Neural progenitor cell (in vitro differentiated cells): Measurements from ENCODE around the gene UCHL5. TPM values are rescaled to one million over a fixed set of nuclear protein-coding genes. Genes with fewer than 3 reads are reported as not detected.

ENCODE experiments used
- DNase-seq: peaks from one replicate; pipeline ENCODE4 v3.0.0-alpha.2; 2016; ENCODE audit warnings: low spot score
- H2AFZ ChIP-seq: fragments of 200-600 bp; sonication (generic); replicated peaks from 2 replicates; pipeline ENCODE4 v1.6.1; 2016; ENCODE audit warnings: antibody characterized with exemption
- H3F3A ChIP-seq: fragments of 200-600 bp; sonication (generic); 2 replicates; pipeline ENCODE4 v1.6.1; 2016; ENCODE audit warnings: antibody characterized with exemption, low read depth
- H3K27ac ChIP-seq: fragments of 200-600 bp; sonication (generic); 2 replicates; pipeline ENCODE4 v1.5.1; 2016; ENCODE audit warnings: mild to moderate bottlenecking
- H3K27me3 ChIP-seq: fragments of 200-600 bp; sonication (generic); 2 replicates; pipeline ENCODE4 v1.6.1; 2016; ENCODE audit warnings: mild to moderate bottlenecking, moderate library complexity
- H3K36me3 ChIP-seq: fragments of 200-600 bp; sonication (generic); 2 replicates; pipeline ENCODE4 v1.5.1; 2016
- H3K4me1 ChIP-seq: fragments of 200-600 bp; sonication (generic); 2 replicates; pipeline ENCODE4 v1.6.1; 2016; ENCODE audit warnings: mixed run types
- H3K4me2 ChIP-seq: fragments of 200-600 bp; sonication (generic); 2 replicates; pipeline ENCODE4 v1.6.1; 2016
- H3K4me3 ChIP-seq: fragments of 200-600 bp; sonication (generic); 2 replicates; pipeline ENCODE4 v1.5.1; 2016
- H3K79me2 ChIP-seq: fragments of 200-600 bp; sonication (generic); 2 replicates; pipeline ENCODE4 v1.6.1; 2016; ENCODE audit warnings: low read depth
- H3K9ac ChIP-seq: fragments of 200-600 bp; sonication (generic); 2 replicates; pipeline ENCODE4 v1.6.1; 2016
- H3K9me3 ChIP-seq: fragments of 200-600 bp; sonication (generic); 2 replicates; pipeline ENCODE4 v1.5.1; 2016; ENCODE audit warnings: low read depth
- H4K20me1 ChIP-seq: fragments of 200-600 bp; sonication (generic); 2 replicates; pipeline ENCODE4 v1.6.1; 2016; ENCODE audit warnings: low read depth
- H3K27ac Mint-ChIP-seq: 3 replicates; pipeline ENCODE4 v1.8.0; 2021; ENCODE audit warnings: mixed read lengths
- H3K27me3 Mint-ChIP-seq: 2 replicates; pipeline ENCODE4 v1.8.0; 2022; ENCODE audit warnings: low read depth, mild to moderate bottlenecking, inconsistent platforms, moderate library complexity, mixed read lengths; ENCODE audit not compliant: insufficient read depth
- H3K36me3 Mint-ChIP-seq: 3 replicates; pipeline ENCODE4 v1.8.0; 2021; ENCODE audit warnings: mixed read lengths
- H3K4me1 Mint-ChIP-seq: 3 replicates; pipeline ENCODE4 v1.8.0; 2021; ENCODE audit warnings: mixed read lengths
- H3K4me3 Mint-ChIP-seq: 3 replicates; pipeline ENCODE4 v1.8.0; 2021; ENCODE audit warnings: mild to moderate bottlenecking, moderate library complexity, mixed read lengths
- H3K9me3 Mint-ChIP-seq: 3 replicates; pipeline ENCODE4 v1.8.0; 2020; ENCODE audit warnings: mixed read lengths
- EZH2 ChIP-seq: fragments of 200-600 bp; sonication (generic); IDR thresholded peaks from 2 replicates; pipeline ENCODE4 v1.6.1; 2017; ENCODE audit warnings: antibody characterized with exemption, mild to moderate bottlenecking, moderate library complexity
- EZH2phosphoT487 ChIP-seq: fragments of 200-600 bp; sonication (generic); IDR thresholded peaks from 2 replicates; pipeline ENCODE4 v1.6.1; 2017; ENCODE audit warnings: antibody characterized with exemption
- total RNA-seq: library from RNA; depleted of rRNA; stranded (reverse); fragments of >200 nt; gene quantifications from 2 replicates; pipeline ENCODE4 v1.2.3, GENCODE V29; 2015; ENCODE audit warnings: low replicate concordance
- TF ChIP-seq, protein P1 (sequence below): fragments of 200-600 bp; sonication (generic); IDR thresholded peaks from 2 replicates; pipeline ENCODE4 v1.5.1; 2017; ENCODE audit warnings: antibody characterized with exemption, mild to moderate bottlenecking

Gene UCHL5
- total RNA-seq, 1 donor from 2014 or later: 49.4 TPM

DNA sequence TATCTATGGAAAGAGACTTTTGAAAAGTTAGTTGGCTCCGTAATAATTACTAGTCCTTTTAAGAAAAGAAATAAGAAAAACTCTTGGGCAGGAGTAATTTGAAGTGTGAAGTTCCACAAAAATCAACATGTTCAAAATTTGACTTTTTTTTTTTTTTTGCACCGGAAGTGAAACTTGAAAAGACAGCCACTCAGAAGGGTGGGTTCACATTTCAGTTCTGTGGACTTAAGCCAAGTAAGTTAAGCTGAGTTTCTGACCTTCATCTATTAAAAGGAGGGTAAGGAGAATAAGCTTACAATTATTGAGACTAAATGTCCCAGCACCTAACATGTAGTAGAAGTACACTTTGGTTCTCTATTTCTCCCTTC is 11.2 kb upstream of the UCHL5 start:
- Histone ChIP-seq H3K79me2 (peaks cover 96% of the 10 kb centered on the region), H4K20me1 (peaks cover 62% of the 10 kb centered on the region), H3K36me3 (peaks cover 9% of the 10 kb centered on the region), H3K9me3 (no peaks in the 10 kb centered on the region), H2AFZ (no peak overlapping the region), H3K4me3 (no peak overlapping the region), H3K9ac (no peak overlapping the region), H3K27ac (no peak overlapping the region), H3K4me1 (no peaks in the 10 kb centered on the region), H3K27me3 (no peaks in the 10 kb centered on the region), H3K4me2 (no peak overlapping the region), H3F3A (no peaks in the 10 kb centered on the region)
- Mint-ChIP-seq H3K9me3 (no peaks in the 10 kb centered on the region), H3K27me3 (no peaks in the 10 kb centered on the region), H3K36me3 (peaks cover 20% of the 10 kb centered on the region), H3K4me3 (no peak overlapping the region), H3K4me1 (peaks cover 5% of the 10 kb centered on the region), H3K27ac (no peak overlapping the region)
- TF ChIP-seq EZH2 (no peak), EZH2phosphoT487 (no peak)
- TF ChIP-seq, protein P1, sequence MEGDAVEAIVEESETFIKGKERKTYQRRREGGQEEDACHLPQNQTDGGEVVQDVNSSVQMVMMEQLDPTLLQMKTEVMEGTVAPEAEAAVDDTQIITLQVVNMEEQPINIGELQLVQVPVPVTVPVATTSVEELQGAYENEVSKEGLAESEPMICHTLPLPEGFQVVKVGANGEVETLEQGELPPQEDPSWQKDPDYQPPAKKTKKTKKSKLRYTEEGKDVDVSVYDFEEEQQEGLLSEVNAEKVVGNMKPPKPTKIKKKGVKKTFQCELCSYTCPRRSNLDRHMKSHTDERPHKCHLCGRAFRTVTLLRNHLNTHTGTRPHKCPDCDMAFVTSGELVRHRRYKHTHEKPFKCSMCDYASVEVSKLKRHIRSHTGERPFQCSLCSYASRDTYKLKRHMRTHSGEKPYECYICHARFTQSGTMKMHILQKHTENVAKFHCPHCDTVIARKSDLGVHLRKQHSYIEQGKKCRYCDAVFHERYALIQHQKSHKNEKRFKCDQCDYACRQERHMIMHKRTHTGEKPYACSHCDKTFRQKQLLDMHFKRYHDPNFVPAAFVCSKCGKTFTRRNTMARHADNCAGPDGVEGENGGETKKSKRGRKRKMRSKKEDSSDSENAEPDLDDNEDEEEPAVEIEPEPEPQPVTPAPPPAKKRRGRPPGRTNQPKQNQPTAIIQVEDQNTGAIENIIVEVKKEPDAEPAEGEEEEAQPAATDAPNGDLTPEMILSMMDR: no peak
- DNase-seq: no peak

DNA sequence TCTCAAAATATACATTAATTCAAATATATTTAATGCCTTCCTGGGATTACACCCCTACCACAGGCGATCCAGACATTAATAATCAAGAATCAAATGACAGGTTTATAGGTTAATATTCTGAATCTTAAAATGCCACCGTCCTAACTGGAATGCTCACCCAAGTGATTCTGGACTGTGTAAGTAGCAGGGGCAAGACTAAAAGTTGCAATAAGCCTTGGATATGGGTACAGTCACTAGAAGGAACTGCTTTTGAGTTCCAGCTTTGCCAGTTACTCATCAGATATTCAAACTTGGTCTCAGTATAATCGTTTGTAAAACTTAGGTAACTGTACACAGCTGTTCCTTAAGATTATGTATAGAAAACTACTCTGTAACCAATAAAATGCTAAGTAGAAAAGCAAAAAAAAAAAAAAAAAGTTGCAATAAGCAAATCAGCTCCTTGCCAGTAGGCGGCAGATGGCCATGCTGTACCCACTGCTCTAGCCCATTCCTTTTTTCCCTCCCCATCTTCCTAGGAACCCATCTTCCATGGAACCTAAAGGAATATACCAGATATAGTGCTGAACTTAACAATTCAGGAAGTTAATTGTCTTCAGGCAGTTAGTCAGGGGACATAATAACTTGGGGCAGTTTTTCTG is 10.7 kb upstream of the UCHL5 start:
- no peak overlapping the region for H3K4me3 ChIP-seq
- H3K27ac ChIP-seq: no peak overlapping the region
- H3K4me2 ChIP-seq: no peak overlapping the region
- no peaks in the 10 kb centered on the region for H3K27me3 ChIP-seq
- Mint-ChIP-seq H3K36me3 (peaks cover 20% of the 10 kb centered on the region), H3K9me3 (no peaks in the 10 kb centered on the region), H3K27ac (no peak overlapping the region), H3K4me1 (peaks cover 5% of the 10 kb centered on the region), H3K27me3 (no peaks in the 10 kb centered on the region), H3K4me3 (no peak overlapping the region)
- H2AFZ ChIP-seq: no peak overlapping the region
- H3K79me2 ChIP-seq: peaks cover 96% of the 10 kb centered on the region
- no peak for TF ChIP-seq EZH2
- TF ChIP-seq, protein P1: peak; percentile 61
- H4K20me1 ChIP-seq: peaks cover 67% of the 10 kb centered on the region
- H3K36me3 ChIP-seq: peaks cover 9% of the 10 kb centered on the region
- H3K9ac ChIP-seq: no peak overlapping the region
- no peaks in the 10 kb centered on the region for H3F3A ChIP-seq
- no peaks in the 10 kb centered on the region for H3K9me3 ChIP-seq
- no peaks in the 10 kb centered on the region for H3K4me1 ChIP-seq
- peak; percentile 44 for DNase-seq

DNA sequence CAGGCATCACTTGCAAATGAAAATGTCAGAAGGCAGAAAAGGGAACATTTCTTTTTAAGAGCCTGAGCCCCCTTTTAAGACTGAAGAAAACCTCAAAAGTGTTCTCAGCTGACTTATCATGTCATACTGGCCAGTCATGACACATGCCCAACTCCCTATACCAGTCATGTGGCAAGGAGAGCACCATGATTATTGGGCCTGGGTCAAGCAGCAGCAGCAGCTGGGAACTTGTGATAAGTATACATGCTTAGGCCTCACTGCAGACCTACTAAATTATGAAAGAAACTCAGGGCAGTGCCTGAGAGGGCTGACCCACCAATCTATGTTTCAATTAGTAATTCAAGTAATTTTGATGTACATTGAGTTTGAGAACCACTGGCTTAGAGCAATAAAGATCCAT is 8.9 kb upstream of the UCHL5 start:
- Histone ChIP-seq H3K79me2 (peaks cover 98% of the 10 kb centered on the region), H3K4me1 (no peaks in the 10 kb centered on the region), H3K27ac (no peak overlapping the region), H3K27me3 (no peaks in the 10 kb centered on the region), H3K36me3 (peaks cover 6% of the 10 kb centered on the region), H3K4me3 (no peak overlapping the region), H2AFZ (no peak overlapping the region), H3K9ac (no peak overlapping the region), H3F3A (no peaks in the 10 kb centered on the region), H4K20me1 (peaks cover 85% of the 10 kb centered on the region), H3K9me3 (no peaks in the 10 kb centered on the region), H3K4me2 (no peak overlapping the region)
- Mint-ChIP-seq H3K9me3 (peaks cover 2% of the 10 kb centered on the region), H3K36me3 (peaks cover 25% of the 10 kb centered on the region), H3K4me3 (no peak overlapping the region), H3K27me3 (no peaks in the 10 kb centered on the region), H3K27ac (no peak overlapping the region), H3K4me1 (peaks cover 5% of the 10 kb centered on the region)
- no peak for DNase-seq
- TF ChIP-seq EZH2 (no peak), EZH2phosphoT487 (no peak)
- TF ChIP-seq, protein P1: no peak
